Fibroblast of villous mesenchyme (primary cell): ENCODE results near the gene TFAP2B. TPM values are rescaled to one million over a fixed set of nuclear protein-coding genes. Genes with fewer than 3 reads are reported as not detected.

Source experiments
- DNase-seq: peaks from one replicate; pipeline ENCODE4 v3.0.0-alpha.2; 2010; ENCODE audit warnings: low read depth
- H3K4me3 ChIP-seq: 2 replicates; pipeline ENCODE4 v1.5.1; 2011; ENCODE audit warnings: low read depth, mild to moderate bottlenecking, low read length
- CTCF ChIP-seq: IDR thresholded peaks from 2 replicates; pipeline ENCODE4 v1.5.1; 2012; ENCODE audit warnings: low read depth, mild to moderate bottlenecking, low read length; ENCODE audit not compliant: insufficient read depth
- total RNA-seq: library from RNA; depleted of rRNA; stranded (reverse); fragments of >200 nt; gene quantifications from 2 replicates; pipeline ENCODE4 v1.2.3, GENCODE V29; 2012

TFAP2B gene
- total RNA-seq, 1 donor = not detected

GRCh38 chr6:50840112-50840810, 21.6 kb downstream of the TFAP2B start:
- no peak overlapping the region for H3K4me3 ChIP-seq
- DNase-seq = no peak
- no peak for TF ChIP-seq CTCF

GRCh38 chr6:50840811-50841192, 22.1 kb downstream of the TFAP2B start:
- TF ChIP-seq CTCF = no peak
- no peak overlapping the region for H3K4me3 ChIP-seq
- no peak for DNase-seq

GRCh38 chr6:50842446-50842845, 23.8 kb downstream of the TFAP2B start:
- TF ChIP-seq CTCF = no peak
- no peak for DNase-seq
- H3K4me3 ChIP-seq = no peak overlapping the region

- no peak overlapping the region for H3K4me3 ChIP-seq
- no peak for DNase-seq
- no peak for TF ChIP-seq CTCF
Observed at GRCh38 chr6:50842861-50843384, 24.3 kb downstream of the TFAP2B start.

- H3K4me3 ChIP-seq = no peak overlapping the region
- no peak for TF ChIP-seq CTCF
- no peak for DNase-seq
Observed at GRCh38 chr6:50843842-50844241, 25.2 kb downstream of the TFAP2B start.

- H3K4me3 ChIP-seq = no peak overlapping the region
- no peak for DNase-seq
- TF ChIP-seq CTCF = no peak
Observed at GRCh38 chr6:50845499-50846143, 26.9 kb downstream of the TFAP2B start.
